Right forelimb (tissue), 1 donor: ENCODE results near the gene SLC6A11.

Source experiments
- DNase-seq: peaks from one replicate; pipeline ENCODE4 v3.0.0-alpha.2; 2018

Gene SLC6A11

DNA sequence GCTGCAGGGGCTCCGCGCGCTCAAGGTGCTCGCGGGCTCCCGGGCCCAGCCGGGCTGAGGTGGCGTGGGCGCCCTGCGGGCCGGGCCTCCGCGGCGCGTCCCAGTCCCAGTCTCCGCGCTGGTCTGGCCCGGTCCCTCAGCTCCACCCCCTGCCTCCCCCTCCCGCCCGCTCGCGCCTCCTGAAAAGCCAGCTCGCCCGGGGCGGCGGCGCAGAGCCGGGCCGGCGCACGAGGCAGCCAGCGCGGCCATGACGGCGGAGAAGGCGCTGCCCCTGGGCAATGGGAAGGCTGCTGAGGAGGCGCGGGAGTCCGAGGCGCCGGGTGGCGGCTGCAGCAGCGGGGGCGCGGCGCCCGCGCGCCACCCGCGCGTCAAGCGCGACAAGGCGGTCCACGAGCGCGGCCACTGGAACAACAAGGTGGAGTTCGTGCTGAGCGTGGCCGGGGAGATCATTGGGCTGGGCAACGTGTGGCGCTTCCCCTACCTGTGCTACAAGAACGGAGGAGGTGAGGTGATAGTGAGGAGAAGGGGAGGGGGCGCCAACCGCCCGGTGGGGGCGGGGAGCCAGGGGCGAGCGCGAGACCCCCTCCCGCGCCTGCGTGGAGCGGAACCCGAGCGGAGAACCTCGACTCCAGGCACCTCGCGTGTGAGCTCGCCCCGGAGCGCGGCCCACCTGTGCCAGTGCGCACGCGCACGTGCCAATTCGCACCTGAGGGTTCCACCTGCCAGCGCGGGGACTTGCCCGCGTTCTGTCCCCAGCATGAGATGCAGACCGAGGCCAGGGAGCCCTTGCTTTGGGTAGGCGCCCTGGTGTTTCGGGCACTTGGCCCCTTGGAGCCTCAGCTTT is at the start of gene SLC6A11:
TSS of gene SLC6A11 (plus strand) at position 210 of the 844 bp plus-strand sequence. CDS start at position 248, 38 bp downstream.
- DNase-seq, result no peak

- DNase-seq, result no peak
Observed at GRCh38 chr3:10768708-10769394, 47.2 kb upstream of the SLC6A11 start.

- no peak for DNase-seq
Observed at GRCh38 chr3:10770547-10770946, 45.5 kb upstream of the SLC6A11 start.

DNA sequence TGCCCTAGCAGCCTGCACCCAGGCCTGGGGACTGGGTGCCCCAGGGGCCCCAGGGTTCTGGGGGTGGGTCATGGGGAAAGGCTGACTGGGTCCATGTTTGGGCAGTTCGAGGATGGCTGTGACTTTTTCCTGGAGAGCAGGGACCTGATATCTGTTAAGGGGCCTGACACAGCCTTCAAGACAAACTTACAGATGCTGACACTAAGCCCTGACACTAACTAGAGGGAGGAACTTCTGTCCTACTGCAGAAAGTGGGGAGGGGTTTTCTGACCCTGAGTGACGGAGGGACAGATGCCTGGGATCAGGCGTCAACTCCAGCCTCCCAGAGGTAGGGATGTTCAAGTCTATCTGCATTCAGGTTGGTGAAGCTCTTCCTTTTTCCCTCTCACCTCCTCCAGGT is 45.0 kb upstream of the SLC6A11 start:
- DNase-seq, result no peak

DNA sequence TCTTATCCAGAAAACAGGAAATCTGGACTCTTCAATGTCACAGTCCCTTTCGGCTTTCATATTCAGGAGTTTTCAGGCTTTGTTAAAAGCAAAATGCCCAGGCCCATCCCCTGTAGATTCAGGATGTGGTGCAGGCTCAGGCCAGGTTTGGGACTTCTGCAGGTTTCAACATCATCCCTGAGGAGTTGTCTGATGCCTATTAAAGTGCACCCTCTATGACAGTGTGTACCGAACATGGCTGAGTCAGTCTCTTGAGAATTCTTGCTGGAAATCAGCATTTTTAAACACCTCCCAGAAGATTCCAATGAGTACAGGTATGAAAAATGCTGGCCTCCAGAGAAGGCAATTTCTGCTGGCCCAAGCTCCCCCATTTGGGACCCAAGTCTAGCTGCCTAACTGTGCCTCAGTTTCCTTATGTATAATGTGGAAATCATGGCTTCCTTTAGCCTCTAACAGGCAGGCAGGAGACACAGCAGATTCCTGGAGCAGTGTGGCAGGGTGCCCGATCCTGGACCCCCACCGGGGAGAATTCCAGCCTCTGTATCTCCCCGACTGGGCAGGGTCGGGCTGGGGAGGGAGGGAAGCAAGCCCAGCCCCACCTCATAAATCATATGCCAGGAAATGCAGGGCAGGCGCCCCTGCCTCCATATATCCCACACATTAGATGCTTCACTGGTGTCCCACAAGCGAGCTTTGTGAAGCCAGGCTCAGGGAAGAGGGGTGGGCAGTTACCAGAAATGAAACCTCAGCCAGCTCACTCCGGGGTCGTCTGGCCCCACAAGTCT is 44.4 kb upstream of the SLC6A11 start:
- no peak for DNase-seq

DNA sequence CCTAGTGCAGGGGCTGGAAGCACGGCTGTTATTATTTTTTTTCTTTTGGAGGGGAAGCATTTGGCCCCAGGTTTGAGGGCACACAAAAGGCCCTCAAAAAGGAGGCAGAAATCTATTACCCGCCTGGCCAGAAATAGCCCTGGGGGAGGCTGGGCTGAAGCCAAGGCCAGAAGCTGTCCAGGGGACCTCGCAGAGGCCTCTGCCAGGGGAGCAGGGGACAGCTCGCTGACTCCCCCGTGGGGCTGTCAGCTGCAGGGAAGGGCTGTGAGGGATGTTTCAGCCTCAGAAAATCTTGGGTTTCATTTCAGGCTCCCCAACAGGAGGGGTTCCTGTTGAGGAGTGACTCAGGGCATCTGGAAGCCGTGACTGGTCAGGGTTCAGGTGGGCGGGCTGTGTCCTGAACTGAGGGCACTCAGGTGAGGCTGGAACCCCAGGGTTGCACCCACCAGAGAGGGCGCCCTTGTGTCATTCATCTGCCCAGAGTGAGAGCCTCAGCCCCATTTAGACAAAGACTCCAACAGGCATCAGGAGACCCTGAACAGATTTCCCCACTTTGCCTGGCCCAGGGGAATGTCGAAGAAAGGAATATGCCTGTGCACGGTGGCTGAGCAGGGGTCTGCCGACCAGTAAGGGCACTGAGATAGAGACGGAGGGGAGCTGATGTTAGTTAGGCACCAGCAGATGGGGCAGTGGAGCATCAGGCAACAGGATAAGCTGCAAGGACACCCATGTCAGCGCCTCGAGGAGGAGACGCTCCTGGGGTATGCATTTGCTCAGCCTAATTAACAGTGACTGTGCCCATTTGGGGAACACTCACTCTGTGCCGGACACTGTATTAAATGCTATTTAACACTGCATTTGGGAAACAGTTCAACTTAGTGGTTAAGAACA is 43.5 kb upstream of the SLC6A11 start:
- DNase-seq, result no peak

- no peak for DNase-seq
Observed at GRCh38 chr3:10774129-10774670, 41.8 kb upstream of the SLC6A11 start.

- DNase-seq, result no peak
Observed at GRCh38 chr3:10774825-10775224, 41.2 kb upstream of the SLC6A11 start.

DNA sequence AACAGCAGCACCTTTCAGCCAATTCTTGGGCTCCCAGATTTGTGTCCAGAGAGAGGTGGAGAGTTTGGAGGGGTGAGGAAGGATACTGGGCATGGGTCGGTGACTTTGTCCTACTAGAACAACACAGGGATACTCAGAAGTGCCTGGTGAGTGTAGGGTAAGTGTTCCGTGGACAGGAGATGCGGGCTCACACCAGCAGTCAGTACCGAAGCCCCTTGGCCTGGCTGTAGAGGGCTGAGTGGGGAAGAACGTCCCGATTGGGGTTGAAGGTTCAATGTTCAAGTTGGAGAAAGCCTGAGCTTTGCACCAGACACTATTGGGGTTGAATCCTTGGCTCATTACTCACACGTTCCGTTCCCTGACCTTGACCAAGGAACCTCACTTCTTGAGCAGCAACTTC is 40.8 kb upstream of the SLC6A11 start:
- DNase-seq, result no peak

DNA sequence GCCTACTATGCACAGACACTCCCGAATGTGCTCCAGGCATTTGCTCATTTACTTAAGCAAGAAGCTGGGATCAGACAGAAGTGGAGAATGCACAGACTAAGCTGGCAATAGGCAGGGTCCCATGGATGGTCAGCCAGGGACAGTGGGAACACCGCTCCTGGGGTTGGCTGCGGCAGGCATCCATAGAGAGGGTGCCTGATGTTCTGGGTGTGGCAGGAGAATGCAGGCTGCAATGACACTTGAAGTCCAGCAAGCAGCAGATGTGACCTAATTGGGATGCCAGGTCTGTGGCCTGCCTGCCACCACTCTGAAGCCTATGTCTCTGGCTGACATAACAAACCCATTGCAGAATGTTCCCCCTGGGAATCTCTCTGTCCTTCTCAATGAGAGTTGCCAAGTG is 40.2 kb upstream of the SLC6A11 start:
- no peak for DNase-seq

- DNase-seq, result no peak
Observed at GRCh38 chr3:10777627-10778026, 38.4 kb upstream of the SLC6A11 start.

DNA sequence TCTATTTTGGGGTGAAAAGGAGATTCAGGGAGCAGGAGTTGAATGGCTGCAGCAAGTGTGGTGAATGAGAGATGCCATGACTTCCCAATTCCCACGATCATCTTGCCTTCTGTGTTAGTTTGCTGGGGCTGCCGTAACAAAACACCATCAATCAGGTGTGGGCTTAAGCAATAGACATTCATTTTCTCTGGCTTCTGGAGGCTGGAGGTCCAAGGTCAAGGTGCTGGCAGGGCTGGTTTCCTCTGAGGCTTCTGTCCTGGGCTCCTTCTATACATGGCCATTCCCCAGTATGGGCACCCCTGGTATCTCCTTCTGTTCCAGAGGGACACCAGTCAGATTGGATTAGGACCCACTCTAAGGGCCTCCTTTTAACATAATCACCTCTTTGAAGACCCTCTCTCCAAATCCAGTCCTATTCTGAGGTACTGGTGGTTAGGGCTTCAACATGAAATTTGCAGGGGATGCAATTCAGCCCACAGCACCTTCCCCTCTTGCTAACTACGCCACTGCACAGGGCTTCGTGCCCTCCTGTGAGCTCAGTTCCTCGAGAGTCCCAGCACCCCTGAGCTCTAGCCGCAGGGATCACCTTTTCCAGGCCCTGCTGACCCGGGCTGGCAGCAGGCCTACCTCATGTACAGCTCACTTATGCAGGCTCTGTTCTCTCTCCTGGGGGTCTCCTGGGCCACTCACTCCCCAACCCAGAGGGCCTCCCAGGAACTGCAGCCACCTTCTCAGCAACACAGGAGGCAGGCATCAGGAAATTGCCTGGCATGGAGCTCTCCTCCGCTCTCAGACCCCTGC is 37.3 kb upstream of the SLC6A11 start:
- no peak for DNase-seq

GRCh38 chr3:10779293-10779805 is 36.7 kb upstream of the SLC6A11 start:
- DNase-seq, result no peak

DNA sequence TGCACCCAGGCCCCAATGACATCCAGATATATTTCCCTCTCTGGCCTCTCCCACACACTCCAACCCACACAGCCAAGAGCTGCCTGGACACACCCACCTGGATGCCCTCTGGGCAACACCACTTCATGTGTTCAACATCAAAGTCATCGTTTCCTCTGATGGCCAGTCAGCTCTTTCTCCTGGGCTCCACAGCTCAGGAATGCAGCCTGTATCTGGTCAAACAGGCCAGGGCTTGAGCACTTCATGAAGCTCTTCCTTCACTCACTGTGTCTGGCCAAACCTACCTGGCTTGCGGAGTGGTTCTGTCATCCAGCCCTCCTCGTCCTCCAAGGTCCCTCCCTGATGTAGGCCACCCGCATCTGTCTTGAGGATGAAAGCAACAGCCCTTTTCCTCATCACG is 35.8 kb upstream of the SLC6A11 start:
- DNase-seq, result no peak

GRCh38 chr3:10780922-10781321 is 35.1 kb upstream of the SLC6A11 start:
- DNase-seq, result no peak

GRCh38 chr3:10781981-10782380 is 34.0 kb upstream of the SLC6A11 start:
- DNase-seq, result no peak

DNA sequence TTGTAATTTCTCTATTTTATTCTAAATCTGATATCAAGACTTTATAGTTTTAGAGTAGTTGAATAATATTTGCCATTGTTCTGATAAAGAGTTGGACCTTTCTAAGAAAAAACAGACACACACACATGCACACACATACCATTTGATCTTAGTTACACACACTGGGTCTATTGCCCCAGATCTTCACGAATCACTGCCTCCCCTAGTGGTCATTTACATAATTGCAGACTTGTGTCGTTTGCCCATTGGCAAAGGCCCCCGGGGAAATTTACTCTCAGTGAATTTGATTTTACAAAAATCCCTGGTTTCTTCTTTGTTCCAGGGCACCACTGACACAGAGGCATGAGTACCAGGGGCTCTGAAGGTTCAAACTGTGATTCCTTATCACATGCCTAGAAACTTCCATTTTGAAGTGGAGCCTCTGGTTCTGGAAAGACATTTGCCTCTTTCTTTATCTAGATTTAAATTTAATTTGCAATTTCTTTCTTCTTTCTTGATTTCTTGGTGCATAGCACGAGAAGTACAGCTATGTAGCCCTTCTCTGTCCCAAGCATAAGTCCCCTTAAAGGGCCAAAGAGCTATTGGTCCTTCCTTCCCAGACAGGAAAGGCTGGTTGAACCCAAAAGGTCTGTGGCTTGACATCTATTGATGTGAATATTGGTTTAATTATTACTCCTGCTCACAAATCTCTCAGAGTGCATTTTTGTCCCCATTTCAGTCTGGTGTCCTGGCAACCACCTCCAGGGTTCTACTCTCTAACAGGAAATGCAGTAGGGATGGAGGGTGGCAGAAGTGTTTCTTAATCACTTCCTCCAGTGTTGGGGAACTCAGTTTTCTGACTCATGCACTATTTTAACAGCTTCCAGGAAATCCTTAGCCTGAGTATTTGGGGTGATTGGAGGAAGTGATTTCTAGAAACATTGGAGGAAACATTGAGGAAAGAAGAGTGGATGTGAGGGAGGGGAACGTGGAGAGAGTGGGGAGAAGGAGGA is 32.4 kb upstream of the SLC6A11 start:
- DNase-seq, result no peak

GRCh38 chr3:10786640-10787039 is 29.4 kb upstream of the SLC6A11 start:
- DNase-seq, result no peak

DNA sequence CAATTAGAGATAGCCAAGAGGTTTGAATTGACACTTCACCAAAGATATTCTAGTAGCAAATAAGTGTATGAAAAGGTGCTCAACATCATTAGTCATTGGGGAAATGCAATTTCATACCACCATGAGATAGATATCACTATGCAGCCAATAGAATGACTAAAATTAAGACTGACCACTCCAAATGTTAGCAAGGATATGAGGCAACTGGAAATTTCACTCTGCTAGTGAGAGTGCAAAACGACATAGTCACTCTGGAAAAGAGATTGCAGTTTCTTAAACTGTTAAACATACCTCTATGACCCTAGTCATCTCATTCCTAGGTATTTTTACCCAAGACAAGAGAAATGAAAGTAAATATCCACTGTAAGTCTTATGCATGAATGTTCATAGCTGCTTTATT is 27.6 kb upstream of the SLC6A11 start:
- no peak for DNase-seq

- no peak for DNase-seq
Observed at GRCh38 chr3:10790713-10791112, 25.3 kb upstream of the SLC6A11 start.
